Gastroesophageal sphincter (tissue), 4 donors: Measurements from ENCODE around the gene KERA. TPM values are rescaled to one million over a fixed set of nuclear protein-coding genes. Genes with fewer than 3 reads are reported as not detected.

Source experiments
- ATAC-seq: fragments of 150-250 bp; one replicate; pipeline ENCODE4 v1.9.1; 2016; ENCODE audit warnings: mild to moderate bottlenecking, moderate library complexity
- H3K27ac ChIP-seq, 4 donors: fragments of 200-600 bp; sonication (generic) in 3 of 4; 1 replicate in 3 of 4; 2 replicates in 1 of 4; pipeline ENCODE4 v1.5.1; 2016 to 2019
- H3K27me3 ChIP-seq: fragments of 200-600 bp; sonication (generic); one replicate; pipeline ENCODE4 v1.5.1; 2019
- H3K36me3 ChIP-seq, 2 donors: fragments of 200-600 bp; sonication (generic); one replicate each; pipeline ENCODE4 v1.5.1; 2019; ENCODE audit warnings: control low read depth in 1 of 2
- H3K4me1 ChIP-seq, 3 donors: fragments of 200-600 bp; sonication (generic); 1 replicate in 2 of 3; 2 replicates in 1 of 3; pipeline ENCODE4 v1.5.1; 2016 to 2019; ENCODE audit warnings: control low read depth in 2 of 3
- H3K4me3 ChIP-seq, 2 donors: fragments of 200-600 bp; sonication (generic); one replicate each; pipeline ENCODE4 v1.5.1; 2019; ENCODE audit warnings: mild to moderate bottlenecking in 1 of 2, moderate library complexity in 1 of 2
- H3K9me3 ChIP-seq, 3 donors: fragments of 200-600 bp; sonication (generic); one replicate each; pipeline ENCODE4 v1.5.1; 2017 to 2019; ENCODE audit warnings: control low read depth in 2 of 3
- CTCF ChIP-seq, 4 experiments: fragments of 200-600 bp in 2 of 4; fragments of 450-650 bp in 2 of 4; sonication (generic) in 1 of 4; IDR thresholded peaks; one replicate each; pipeline ENCODE4 v1.5.1; 2017 to 2019; ENCODE audit warnings: antibody characterized with exemption in 4 of 4, mild to moderate bottlenecking in 2 of 4, moderate library complexity in 2 of 4
- EP300 ChIP-seq: sonication (generic); formaldehyde crosslinking; IDR thresholded peaks from one replicate; pipeline ENCODE4 v1.6.1; 2017; ENCODE audit warnings: antibody characterized with exemption, mild to moderate bottlenecking
- POLR2A ChIP-seq, 2 donors: fragments of 450-650 bp; IDR thresholded peaks; one replicate each; pipeline ENCODE4 v1.6.1; 2017; ENCODE audit warnings: antibody characterized with exemption in 2 of 2, mild to moderate bottlenecking in 2 of 2, moderate library complexity in 1 of 2
- POLR2AphosphoS5 ChIP-seq: sonication (generic); formaldehyde crosslinking; IDR thresholded peaks from one replicate; pipeline ENCODE4 v1.6.1; 2017; ENCODE audit warnings: antibody characterized with exemption
- WGBS, 2 donors: methylation state at CpG; one replicate each; pipeline ENCODE4 v1.1.5; 2018; ENCODE audit warnings: low coverage in 1 of 2; 5-methylcytosine and 5-hydroxymethylcytosine counted together
- total RNA-seq, 4 donors: library from RNA; depleted of rRNA; stranded (reverse); fragments of >200 nt; gene quantifications; one replicate each; pipeline ENCODE4 v1.1.0, GENCODE V29; 2016

Gene KERA
- total RNA-seq = not detected

GRCh38 chr12:91057368-91058165, at the start of gene KERA:
Gene KERA (minus strand): TSS chr12:91058024. CDS start chr12:91056281, 1,743 bp downstream.
- H3K36me3 ChIP-seq = no peaks in the 10 kb centered on the region
- 41 to 63% methylated on average over 8 to 9 of the region's 9 CpGs for WGBS, 2 donors
- no peak for ATAC-seq
- peaks cover 0 to 12% (median 0%) of the 10 kb centered on the region in 3 donors for H3K4me1 ChIP-seq
- H3K4me3 ChIP-seq = no peak within 1 kb of the TSS
- no peaks in the 10 kb centered on the region for H3K27me3 ChIP-seq
- no peak within 1 kb of the TSS for H3K27ac ChIP-seq
- TF ChIP-seq EP300 = no peak
- TF ChIP-seq POLR2AphosphoS5 = no peak
- TF ChIP-seq POLR2A (IDR thresholded peaks at IDR 0.05) = no peak
- no peak for TF ChIP-seq CTCF (IDR thresholded peaks at IDR 0.05)
- H3K9me3 ChIP-seq = no peaks in the 10 kb centered on the region

- no peak for TF ChIP-seq POLR2AphosphoS5
- no peak for TF ChIP-seq EP300
- TF ChIP-seq CTCF (IDR thresholded peaks at IDR 0.05) = no peak
- no peak for TF ChIP-seq POLR2A (IDR thresholded peaks at IDR 0.05)
- no peaks in the 10 kb centered on the region for H3K27me3 ChIP-seq
- no peak overlapping the region for H3K4me3 ChIP-seq
- no peak for ATAC-seq
- no peaks in the 10 kb centered on the region for H3K9me3 ChIP-seq
- no peaks in the 10 kb centered on the region for H3K4me1 ChIP-seq
- H3K27ac ChIP-seq = no peak overlapping the region
- no peaks in the 10 kb centered on the region for H3K36me3 ChIP-seq
Measured at GRCh38 chr12:91106283-91106682, 48.5 kb upstream of the KERA start.

- Histone ChIP-seq H3K36me3 (no peaks in the 10 kb centered on the region), H3K9me3 (no peaks in the 10 kb centered on the region), H3K4me3 (no peak overlapping the region), H3K27me3 (no peaks in the 10 kb centered on the region), H3K27ac (no peak overlapping the region), H3K4me1 (no peaks in the 10 kb centered on the region)
- WGBS, 2 donors = 62 to 67% methylated on average over 3 to 5 of the region's 5 CpGs
- no peak for ATAC-seq
- TF ChIP-seq CTCF (IDR thresholded peaks at IDR 0.05) = no peak
- no peak for TF ChIP-seq POLR2A (IDR thresholded peaks at IDR 0.05)
- no peak for TF ChIP-seq EP300
- no peak for TF ChIP-seq POLR2AphosphoS5
Measured at GRCh38 chr12:91105807-91106206, 48.0 kb upstream of the KERA start.

- Histone ChIP-seq H3K27ac (peak overlapping the region in 2 of 4 donors; percentile 1 to 2), H3K4me3 (no peak overlapping the region)
- 75 to 82% methylated on average over 1 of the region's 1 CpG for WGBS, 2 donors
Measured at GRCh38 chr12:91104812-91105466, 47.1 kb upstream of the KERA start.

More at GRCh38 chr12:91104812-91105466, 47.1 kb upstream of the KERA start:
- TF ChIP-seq POLR2AphosphoS5 (no peak), EP300 (no peak), CTCF (IDR thresholded peaks at IDR 0.05) (no peak), POLR2A (IDR thresholded peaks at IDR 0.05) (no peak)
- Histone ChIP-seq H3K4me1 (no peaks in the 10 kb centered on the region), H3K36me3 (no peaks in the 10 kb centered on the region), H3K9me3 (no peaks in the 10 kb centered on the region), H3K27me3 (no peaks in the 10 kb centered on the region)
- ATAC-seq = no peak
